Activated CD4-positive, CD25-positive, alpha-beta regulatory T cell (primary cell): ENCODE data around the gene TNFSF12.

ENCODE experiments used
- DNase-seq, 4 experiments: peaks; one replicate each; lab custom pipeline; 2025; lab: John Stamatoyannopoulos, UW

The TNFSF12 gene

DNA sequence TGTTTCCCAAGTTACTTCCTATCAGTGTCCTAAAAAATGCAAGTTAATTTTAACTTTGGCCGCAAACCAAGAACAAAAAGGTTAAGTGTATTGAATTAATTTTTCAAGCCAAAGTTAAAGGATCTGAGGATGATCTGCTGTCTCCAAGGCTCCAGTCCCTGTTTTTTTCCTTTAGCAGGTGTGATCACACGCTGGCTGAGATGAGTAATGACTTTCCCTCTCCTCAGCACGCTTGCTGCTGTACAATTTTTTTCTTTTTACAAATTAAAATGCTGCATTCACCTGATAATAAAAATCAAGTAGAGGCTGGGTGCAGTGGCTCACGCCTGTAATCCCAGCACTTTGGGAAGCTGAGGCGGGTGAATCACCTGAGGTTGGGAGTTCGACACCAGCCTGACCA, 3.9 kb upstream of the TNFSF12 start:
- DNase-seq = no peak

DNA sequence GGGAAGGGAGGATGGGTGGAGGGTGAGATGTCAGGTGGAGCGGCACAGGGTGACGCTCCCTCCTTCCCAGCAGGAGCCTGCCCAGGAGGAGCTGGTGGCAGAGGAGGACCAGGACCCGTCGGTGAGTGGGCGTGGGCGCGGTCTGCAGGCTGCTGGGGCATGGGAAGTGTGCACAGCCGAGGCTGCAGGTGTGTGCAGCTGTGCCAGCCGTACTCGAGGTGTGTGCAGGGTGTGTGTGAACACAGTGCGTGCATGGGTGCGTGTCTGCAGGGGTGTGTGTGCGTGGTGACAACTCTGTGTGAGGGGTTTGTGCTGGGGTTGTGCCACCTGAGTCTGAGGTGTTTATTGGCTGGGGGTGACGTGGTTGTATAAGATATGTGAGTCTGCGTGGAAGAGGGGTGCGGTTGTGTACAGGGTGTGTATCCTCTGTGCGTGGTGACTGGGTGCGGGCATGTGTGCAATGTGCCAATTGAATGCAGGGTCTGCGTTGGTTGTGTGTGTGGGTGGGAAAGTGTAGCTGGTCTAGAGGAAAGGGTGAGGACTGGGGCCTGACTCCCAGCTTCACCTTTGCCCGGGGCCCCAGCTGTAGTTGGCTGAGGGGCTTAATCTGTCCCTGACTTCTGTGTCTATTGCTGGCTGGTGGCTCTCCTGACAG, 670 bp downstream of the TNFSF12 start:
- peak in 1 of 4 experiments; percentile 40 for DNase-seq

GRCh38 chr17:7550344-7550743, 1.5 kb downstream of the TNFSF12 start:
- no peak for DNase-seq

- DNase-seq = no peak
Measured at GRCh38 chr17:7551396-7551795, 2.5 kb downstream of the TNFSF12 start.

GRCh38 chr17:7552621-7553051, 3.8 kb downstream of the TNFSF12 start:
- DNase-seq = peak in 1 of 4 experiments; percentile 19

DNA sequence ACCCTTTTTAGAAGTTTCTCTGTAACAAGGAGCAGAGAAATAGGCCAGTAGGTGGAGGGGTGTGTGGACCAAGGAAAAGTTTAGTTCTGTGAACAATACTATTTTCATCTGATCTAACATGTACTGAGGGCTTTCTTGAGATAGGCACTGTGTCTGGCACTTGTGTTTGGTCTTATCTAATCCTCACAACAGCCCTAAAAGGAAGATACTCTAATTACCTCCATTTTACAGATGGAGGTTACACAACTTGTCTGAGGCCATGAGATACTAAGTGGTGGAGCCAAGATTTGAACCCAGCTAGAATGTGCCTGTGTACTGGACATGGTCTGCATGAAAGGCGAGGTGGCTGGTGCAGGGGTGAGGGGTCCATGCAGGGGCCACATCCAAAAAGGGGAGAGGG, 4.5 kb downstream of the TNFSF12 start:
- no peak for DNase-seq

GRCh38 chr17:7555320-7555948, 6.6 kb downstream of the TNFSF12 start:
- no peak for DNase-seq

GRCh38 chr17:7556627-7557026, 7.8 kb downstream of the TNFSF12 start:
- DNase-seq = no peak

- no peak for DNase-seq
Measured at GRCh38 chr17:7557147-7557764, 8.4 kb downstream of the TNFSF12 start.

DNA sequence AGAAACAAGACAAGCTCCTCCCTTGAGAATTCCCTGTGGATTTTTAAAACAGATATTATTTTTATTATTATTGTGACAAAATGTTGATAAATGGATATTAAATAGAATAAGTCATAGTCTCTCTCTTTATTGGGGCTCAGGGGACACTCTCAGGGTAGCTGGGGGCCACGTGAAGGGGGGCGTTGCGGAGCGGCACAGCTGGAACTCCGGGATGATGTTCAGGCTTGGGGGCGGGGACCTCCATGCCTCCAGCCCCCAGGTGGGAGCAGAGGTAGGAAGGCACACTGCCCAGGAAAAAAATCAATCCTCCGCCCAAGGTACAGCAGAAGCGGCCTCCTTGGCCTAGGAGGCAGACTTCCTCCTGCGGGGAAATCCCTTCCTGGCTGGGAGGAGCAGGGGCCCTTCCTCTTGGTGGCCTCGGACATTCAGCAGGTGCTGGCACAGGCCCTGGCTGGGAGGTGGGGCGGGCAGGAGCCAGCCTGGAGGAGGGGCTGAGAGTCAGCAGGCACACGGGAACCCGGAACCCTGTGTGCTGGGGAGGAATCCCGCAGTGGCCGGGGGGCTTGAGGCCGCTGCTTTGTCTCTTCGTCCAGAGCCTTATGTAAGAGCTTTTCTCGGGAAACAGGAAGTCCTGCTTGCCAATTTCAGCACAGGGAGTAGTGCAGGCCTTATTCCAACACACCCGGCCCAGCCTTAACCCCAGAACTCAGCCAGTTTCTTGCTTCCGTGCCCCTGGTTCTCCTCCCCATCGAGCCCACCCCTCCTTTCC, 9.1 kb downstream of the TNFSF12 start:
- no peak for DNase-seq

DNA sequence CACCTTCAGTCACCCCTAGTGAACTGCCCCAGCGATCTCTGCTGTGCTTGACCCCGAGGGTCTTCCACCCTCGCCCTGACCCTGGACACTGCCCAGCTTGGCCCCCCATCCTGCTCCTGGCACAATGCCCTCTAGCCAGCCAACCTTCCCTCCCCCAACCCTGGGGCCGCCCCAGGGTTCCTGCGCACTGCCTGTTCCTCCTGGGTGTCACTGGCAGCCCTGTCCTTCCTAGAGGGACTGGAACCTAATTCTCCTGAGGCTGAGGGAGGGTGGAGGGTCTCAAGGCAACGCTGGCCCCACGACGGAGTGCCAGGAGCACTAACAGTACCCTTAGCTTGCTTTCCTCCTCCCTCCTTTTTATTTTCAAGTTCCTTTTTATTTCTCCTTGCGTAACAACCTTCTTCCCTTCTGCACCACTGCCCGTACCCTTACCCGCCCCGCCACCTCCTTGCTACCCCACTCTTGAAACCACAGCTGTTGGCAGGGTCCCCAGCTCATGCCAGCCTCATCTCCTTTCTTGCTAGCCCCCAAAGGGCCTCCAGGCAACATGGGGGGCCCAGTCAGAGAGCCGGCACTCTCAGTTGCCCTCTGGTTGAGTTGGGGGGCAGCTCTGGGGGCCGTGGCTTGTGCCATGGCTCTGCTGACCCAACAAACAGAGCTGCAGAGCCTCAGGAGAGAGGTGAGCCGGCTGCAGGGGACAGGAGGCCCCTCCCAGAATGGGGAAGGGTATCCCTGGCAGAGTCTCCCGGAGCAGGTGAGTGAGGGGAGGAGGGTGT, 9.9 kb downstream of the TNFSF12 start, which contains the start of gene TNFSF13:
TNFSF13 (plus strand) TSS at position 207 of the 776 bp plus-strand sequence; CDS start at position 497, 290 bp downstream.
- no peak for DNase-seq

GRCh38 chr17:7559320-7560171, 10.7 kb downstream of the TNFSF12 start:
- no peak for DNase-seq

DNA sequence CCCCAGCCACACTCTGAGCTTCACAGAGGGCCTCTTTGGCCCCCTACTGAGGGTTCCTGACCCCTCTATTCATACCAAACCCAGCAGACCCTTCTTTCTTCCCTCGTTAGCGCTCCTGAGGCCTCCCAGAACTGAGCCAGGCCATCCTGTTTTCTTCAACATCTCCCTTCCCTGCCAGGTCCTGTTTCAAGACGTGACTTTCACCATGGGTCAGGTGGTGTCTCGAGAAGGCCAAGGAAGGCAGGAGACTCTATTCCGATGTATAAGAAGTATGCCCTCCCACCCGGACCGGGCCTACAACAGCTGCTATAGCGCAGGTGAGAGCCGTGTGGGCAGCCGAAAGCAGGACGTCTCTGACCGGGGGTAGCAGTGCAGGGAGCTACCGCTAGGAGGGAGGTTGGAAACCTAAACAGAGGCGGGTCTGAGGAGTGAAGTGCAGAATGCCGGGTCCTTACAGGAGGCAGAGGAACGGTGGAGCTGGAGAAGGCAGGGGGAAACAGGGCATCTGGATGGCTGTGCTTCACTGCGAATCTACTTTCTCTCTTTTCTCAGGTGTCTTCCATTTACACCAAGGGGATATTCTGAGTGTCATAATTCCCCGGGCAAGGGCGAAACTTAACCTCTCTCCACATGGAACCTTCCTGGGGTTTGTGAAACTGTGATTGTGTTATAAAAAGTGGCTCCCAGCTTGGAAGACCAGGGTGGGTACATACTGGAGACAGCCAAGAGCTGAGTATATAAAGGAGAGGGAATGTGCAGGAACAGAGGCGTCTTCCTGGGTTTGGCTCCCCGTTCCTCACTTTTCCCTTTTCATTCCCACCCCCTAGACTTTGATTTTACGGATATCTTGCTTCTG, 11.5 kb downstream of the TNFSF12 start:
- DNase-seq = peak in 1 of 4 experiments; percentile 23

- peak; percentile 59 to 71 (median 63) for DNase-seq
Measured at GRCh38 chr17:7561028-7561575, 12.2 kb downstream of the TNFSF12 start.

DNA sequence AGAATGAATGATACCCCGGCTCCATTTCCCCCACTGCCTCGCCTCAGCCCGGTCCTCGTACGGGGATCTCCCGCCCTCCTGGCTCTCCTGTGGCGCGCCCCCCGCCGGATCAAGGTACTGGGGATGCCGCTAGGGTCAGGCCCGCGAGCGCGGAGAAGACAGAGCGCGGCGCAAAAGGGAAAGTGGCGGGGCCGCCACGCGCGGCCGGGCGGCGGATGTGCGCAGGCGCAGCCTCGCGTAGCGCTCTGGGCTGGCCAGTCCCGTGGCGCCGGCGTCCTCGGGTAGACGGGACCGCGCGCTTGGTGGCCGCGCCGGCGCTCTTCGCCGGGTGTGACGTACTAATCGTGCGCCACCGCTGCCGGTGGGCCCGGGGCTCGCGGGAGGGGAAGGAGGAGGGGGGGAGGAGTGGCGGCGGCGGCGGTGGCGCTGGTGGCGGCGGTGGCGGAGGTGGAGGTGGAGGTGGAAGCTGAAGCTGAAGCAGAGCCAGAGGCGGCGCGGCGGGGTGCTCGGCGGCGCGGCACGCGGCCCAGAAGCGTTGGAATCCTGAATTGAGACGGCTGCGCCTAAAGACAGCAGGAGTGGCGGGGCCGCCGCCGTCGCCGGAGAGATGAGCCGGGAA, 12.8 kb downstream of the TNFSF12 start, which contains the start of gene SENP3:
SENP3 (plus strand) TSS at position 331 of the 619 bp plus-strand sequence. CDS start 1,158 bp downstream, outside the sequence.
- peak; percentile 76 to 82 (median 80) for DNase-seq

DNA sequence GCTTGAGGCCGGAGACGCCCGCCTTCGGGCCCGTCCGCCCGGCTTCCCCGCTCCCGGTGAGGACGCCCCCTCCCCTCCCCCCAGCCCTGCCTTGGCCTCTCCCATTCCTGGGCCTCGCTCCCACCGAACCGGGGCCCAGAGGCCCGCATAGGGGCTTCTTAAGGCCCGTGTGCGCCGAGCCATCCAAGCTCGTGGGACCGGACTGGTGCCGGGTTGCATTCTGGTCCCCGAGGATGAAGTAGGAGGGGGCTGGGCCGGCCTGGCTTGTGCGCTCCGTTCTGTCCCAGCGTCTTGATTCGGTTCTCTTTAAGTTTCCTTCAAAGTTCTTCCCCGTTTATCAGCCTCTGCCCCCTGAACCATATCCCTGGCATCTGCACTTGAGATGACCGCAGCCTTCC, 13.3 kb downstream of the TNFSF12 start:
- DNase-seq = no peak

DNA sequence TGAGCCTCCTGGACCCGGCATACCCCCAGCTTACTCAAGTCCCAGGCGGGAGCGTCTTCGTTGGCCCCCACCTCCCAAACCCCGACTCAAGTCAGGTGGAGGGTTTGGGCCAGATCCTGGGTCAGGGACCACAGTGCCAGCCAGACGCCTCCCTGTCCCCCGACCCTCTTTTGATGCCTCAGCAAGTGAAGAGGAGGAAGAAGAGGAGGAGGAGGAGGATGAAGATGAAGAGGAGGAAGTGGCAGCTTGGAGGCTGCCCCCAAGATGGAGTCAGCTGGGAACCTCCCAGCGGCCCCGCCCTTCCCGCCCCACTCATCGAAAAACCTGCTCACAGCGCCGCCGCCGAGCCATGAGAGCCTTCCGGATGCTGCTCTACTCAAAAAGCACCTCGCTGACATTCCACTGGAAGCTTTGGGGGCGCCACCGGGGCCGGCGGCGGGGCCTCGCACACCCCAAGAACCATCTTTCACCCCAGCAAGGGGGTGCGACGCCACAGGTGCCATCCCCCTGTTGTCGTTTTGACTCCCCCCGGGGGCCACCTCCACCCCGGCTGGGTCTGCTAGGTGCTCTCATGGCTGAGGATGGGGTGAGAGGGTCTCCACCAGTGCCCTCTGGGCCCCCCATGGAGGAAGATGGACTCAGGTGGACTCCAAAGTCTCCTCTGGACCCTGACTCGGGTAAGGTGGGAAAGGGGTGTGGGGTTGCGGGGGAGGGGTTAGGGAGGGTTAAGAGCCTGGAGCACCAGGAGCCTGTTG, 14.4 kb downstream of the TNFSF12 start:
- DNase-seq = no peak

- DNase-seq = no peak
Measured at GRCh38 chr17:7569571-7569970, 20.7 kb downstream of the TNFSF12 start.
